Stomach (tissue), 9 donors: Measurements from ENCODE around the gene MCTP1. TPM values are rescaled to one million over a fixed set of nuclear protein-coding genes. Genes with fewer than 3 reads are reported as not detected.

Experiments used
- DNase-seq, 2 donors: peaks; one replicate each; pipeline versions ENCODE4 v3.0.0 to v3.0.0-alpha.2; 2013 to 2019
- H3K27ac ChIP-seq, 5 donors: fragments of 200-600 bp in 4 of 5; sonication (generic) in 4 of 5; one replicate each; pipeline ENCODE4 v1.5.1; 2013 to 2019; ENCODE audit warnings: mild to moderate bottlenecking in 1 of 5, moderate library complexity in 1 of 5
- H3K27me3 ChIP-seq, 3 donors: fragments of 200-600 bp; sonication (generic); one replicate each; pipeline ENCODE4 v1.5.1; 2017 to 2019; ENCODE audit warnings: mixed run types in 1 of 3
- H3K36me3 ChIP-seq, 4 donors: fragments of 200-600 bp; sonication (generic); 1 replicate in 3 of 4; 2 replicates in 1 of 4; pipeline ENCODE4 v1.5.1; 2016 to 2019
- H3K4me1 ChIP-seq, 4 donors: fragments of 200-600 bp; sonication (generic); one replicate each; pipeline ENCODE4 v1.5.1; 2016 to 2019
- H3K4me3 ChIP-seq, 4 donors: fragments of 200-600 bp; sonication (generic) in 3 of 4; one replicate each; pipeline ENCODE4 v1.5.1; 2016 to 2019; ENCODE audit warnings: mild to moderate bottlenecking in 1 of 4
- H3K9me3 ChIP-seq, 4 donors: fragments of 200-600 bp; sonication (generic); one replicate each; pipeline ENCODE4 v1.5.1; 2016 to 2019
- CTCF ChIP-seq, 7 experiments: fragments of 450-650 bp in 4 of 7; fragments of 200-600 bp in 3 of 7; sonication (generic) in 3 of 7; IDR thresholded peaks; one replicate each; pipeline ENCODE4 v1.5.1; 2016 to 2019; ENCODE audit warnings: antibody characterized with exemption in 7 of 7, control low read depth in 2 of 7, mild to moderate bottlenecking in 1 of 7
- EP300 ChIP-seq: sonication (generic); formaldehyde crosslinking; IDR thresholded peaks from one replicate; pipeline ENCODE4 v1.6.1; 2017; ENCODE audit warnings: antibody characterized with exemption
- POLR2A ChIP-seq, 4 donors: fragments of 450-650 bp; IDR thresholded peaks; one replicate each; pipeline ENCODE4 v1.6.1; 2016; ENCODE audit warnings: antibody characterized with exemption in 4 of 4, control low read depth in 2 of 4, mild to moderate bottlenecking in 1 of 4, moderate library complexity in 1 of 4
- POLR2AphosphoS5 ChIP-seq, 3 donors: sonication (generic); formaldehyde crosslinking; IDR thresholded peaks; one replicate each; pipeline ENCODE4 v1.6.1; 2016; ENCODE audit warnings: antibody characterized with exemption in 3 of 3
- WGBS, 5 donors: extraction: QIAGEN DNeasy Blood & Tissue Kit in 3 of 5; methylation state at CpG; one replicate each; pipeline versions ENCODE4 v1.1.5 to v1.1.7; 2013 to 2018; 5-methylcytosine and 5-hydroxymethylcytosine counted together
- intact Hi-C: fragments of 100-400 bp; cut with DNase I; formaldehyde crosslinking; loops from one replicate; pipeline ENCODE4 v1.15.1; 2023; ENCODE audit warnings: low total_unique reads
- polyA plus RNA-seq, 3 donors: library from polyadenylated mRNA; stranded (reverse); fragments of 200-250 nt; gene quantifications; one replicate each; pipeline ENCODE4 v1.2.3, GENCODE V29; 2013
- total RNA-seq, 5 donors: library from RNA; depleted of rRNA; stranded (reverse); fragments of >200 nt; gene quantifications; one replicate each; pipeline versions ENCODE4 v1.1.0 to v1.2.3, GENCODE V29; 2014 to 2016
- donor health status: healthy with polysubstance abuse.
- donor health status: Bipolar disorder and iron deficiency.
- donor health status: healthy.

MCTP1 gene
- total and polyA plus RNA-seq, 8 donors, result 1.4 to 47.9 (median 11.3) TPM

- intact Hi-C loops, result no loop called here
- no peak for DNase-seq
- TF ChIP-seq POLR2AphosphoS5 (IDR thresholded peaks at IDR 0.05), result no peak
- TF ChIP-seq CTCF (IDR thresholded peaks at IDR 0.05), result no peak
- no peak for TF ChIP-seq EP300
- TF ChIP-seq POLR2A (IDR thresholded peaks at IDR 0.05), result no peak
- Histone ChIP-seq H3K36me3 (no peaks in the 10 kb centered on the region), H3K4me3 (no peak overlapping the region), H3K27me3 (no peaks in the 10 kb centered on the region), H3K4me1 (no peaks in the 10 kb centered on the region), H3K9me3 (no peaks in the 10 kb centered on the region), H3K27ac (no peak overlapping the region)
- WGBS, 5 donors, result 80 to 95% (median 89%) methylated on average over 1 of the region's 1 CpG
Observed at GRCh38 chr5:95102080-95102479, 182.8 kb downstream of the MCTP1 start.

DNA sequence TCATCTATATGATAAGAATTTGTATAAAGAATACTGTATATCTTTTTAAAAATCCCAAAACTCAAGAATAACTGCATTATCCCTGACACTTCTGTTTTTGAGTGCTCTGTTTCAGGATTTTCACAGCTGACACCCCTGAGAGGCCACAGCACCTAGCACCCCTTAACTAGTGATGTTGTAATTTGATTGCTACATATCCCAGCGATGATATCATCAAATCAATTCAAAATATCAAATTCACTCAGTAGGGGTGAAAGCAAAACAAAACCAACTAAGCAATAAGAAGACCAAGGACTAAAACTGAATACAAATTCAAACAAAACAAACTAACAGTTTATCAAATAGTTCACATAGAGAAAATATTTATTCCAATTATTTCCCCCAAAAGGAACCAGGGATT lies 184.3 kb downstream of the MCTP1 start:
- H3K36me3 ChIP-seq, result no peaks in the 10 kb centered on the region
- WGBS, 5 donors, result 85 to 95% (median 93%) methylated on average over 1 of the region's 1 CpG
- no peaks in the 10 kb centered on the region for H3K27me3 ChIP-seq
- TF ChIP-seq EP300 (no peak), POLR2AphosphoS5 (IDR thresholded peaks at IDR 0.05) (no peak), POLR2A (IDR thresholded peaks at IDR 0.05) (no peak)
- H3K4me1 ChIP-seq, result no peaks in the 10 kb centered on the region
- intact Hi-C loops, result no loop called here
- no peak for DNase-seq
- no peak overlapping the region for H3K27ac ChIP-seq
- H3K9me3 ChIP-seq, result no peaks in the 10 kb centered on the region
- H3K4me3 ChIP-seq, result no peak overlapping the region

DNA sequence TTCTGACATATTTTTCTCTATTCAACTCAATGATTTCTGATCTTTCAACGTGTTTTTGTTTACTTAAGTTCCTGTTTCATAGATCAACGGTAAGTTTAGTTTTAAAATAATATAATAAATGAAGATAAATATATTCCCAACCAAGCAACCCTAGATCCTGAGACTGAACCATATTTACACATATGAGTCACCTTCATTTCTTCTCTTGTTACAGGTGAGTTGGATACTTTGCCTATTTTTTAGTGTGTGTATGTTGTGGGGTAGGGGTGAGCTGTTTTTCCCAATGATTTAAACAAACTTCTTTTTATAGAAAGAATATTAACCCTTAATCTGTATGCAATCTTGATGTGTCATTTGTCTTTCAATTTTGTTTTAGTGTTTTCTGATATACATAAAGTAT lies 186.9 kb downstream of the MCTP1 start:
- TF ChIP-seq POLR2AphosphoS5 (IDR thresholded peaks at IDR 0.05) (no peak), POLR2A (IDR thresholded peaks at IDR 0.05) (no peak), CTCF (IDR thresholded peaks at IDR 0.05) (no peak), EP300 (no peak)
- Histone ChIP-seq H3K4me3 (no peak overlapping the region), H3K27ac (no peak overlapping the region), H3K27me3 (no peaks in the 10 kb centered on the region), H3K4me1 (no peaks in the 10 kb centered on the region), H3K36me3 (no peaks in the 10 kb centered on the region), H3K9me3 (no peaks in the 10 kb centered on the region)
- DNase-seq, result no peak
- 30 to 48% (median 36%) methylated on average over 2 of the region's 2 CpGs for WGBS, 5 donors
- intact Hi-C loops, result no loop called here

- no peak overlapping the region for H3K4me3 ChIP-seq
- intact Hi-C loops, result no loop called here
- 65 to 79% (median 68%) methylated on average over 1 of the region's 1 CpG for WGBS, 5 donors
- DNase-seq, result no peak
- no peaks in the 10 kb centered on the region for H3K27me3 ChIP-seq
- no peaks in the 10 kb centered on the region for H3K9me3 ChIP-seq
- TF ChIP-seq POLR2A (IDR thresholded peaks at IDR 0.05), result no peak
- no peak for TF ChIP-seq EP300
- TF ChIP-seq POLR2AphosphoS5 (IDR thresholded peaks at IDR 0.05), result no peak
- TF ChIP-seq CTCF (IDR thresholded peaks at IDR 0.05), result no peak
- no peak overlapping the region for H3K27ac ChIP-seq
- H3K4me1 ChIP-seq, result no peaks in the 10 kb centered on the region
- no peaks in the 10 kb centered on the region for H3K36me3 ChIP-seq
Observed at GRCh38 chr5:95093211-95093610, 191.7 kb downstream of the MCTP1 start.

GRCh38 chr5:95090774-95091173 lies 194.1 kb downstream of the MCTP1 start:
- TF ChIP-seq CTCF (IDR thresholded peaks at IDR 0.05) (no peak), POLR2AphosphoS5 (IDR thresholded peaks at IDR 0.05) (no peak), EP300 (no peak), POLR2A (IDR thresholded peaks at IDR 0.05) (no peak)
- WGBS, 5 donors, result 59 to 87% (median 82%) methylated on average over 2 of the region's 2 CpGs
- H3K36me3 ChIP-seq, result no peaks in the 10 kb centered on the region
- no peaks in the 10 kb centered on the region for H3K4me1 ChIP-seq
- no peak overlapping the region for H3K4me3 ChIP-seq
- no peaks in the 10 kb centered on the region for H3K27me3 ChIP-seq
- H3K27ac ChIP-seq, result no peak overlapping the region
- intact Hi-C loops, result no loop called here
- H3K9me3 ChIP-seq, result no peaks in the 10 kb centered on the region
- no peak for DNase-seq
